Endothelial cell of umbilical vein (primary cell): ENCODE measurements around the gene CEP120. TPM values are rescaled to one million over a fixed set of nuclear protein-coding genes. Genes with fewer than 3 reads are reported as not detected.

Source experiments
- BruUV-seq: library from RNA; stranded (reverse); fragments of 400-500 nt; replicated peaks from 2 replicates; lab custom pipeline; 2021; lab: Mats Ljungman, UMichigan
- CTCF ChIA-PET: fragments of 300-600, 350-600 bp; sonication (Branson Sonifier 250); formaldehyde crosslinking; loops from one replicate; lab custom pipeline; 2021; ENCODE audit warnings: antibody characterized with exemption, inconsistent platforms; lab: Charles Lee
- POLR2A ChIA-PET: fragments of 300-600, 350-600 bp; sonication (Branson Sonifier 250); formaldehyde crosslinking; loops from one replicate; lab custom pipeline; 2021; ENCODE audit warnings: antibody characterized with exemption, inconsistent platforms; lab: Charles Lee
- DNase-seq: peaks from one replicate; pipeline ENCODE4 v3.0.0-alpha.2; 2011; ENCODE audit warnings: low read depth, low spot score
- FAIRE-seq: peaks from 2 replicates; lab custom pipeline; 2011; peaks lifted over from hg19 to GRCh38; lab: Jason Lieb, UNC
- H2AFZ ChIP-seq: 2 replicates; pipeline ENCODE4 v1.6.0; 2012; ENCODE audit warnings: low read depth, low read length, control low read depth, inconsistent platforms
- H3K27ac ChIP-seq: 2 replicates; pipeline ENCODE4 v1.5.1; 2011; ENCODE audit warnings: low read depth, mild to moderate bottlenecking, control low read depth, low read length, moderate library complexity; ENCODE audit not compliant: insufficient read depth
- H3K27me3 ChIP-seq, 2 experiments: 2 replicates each; pipeline versions ENCODE4 v1.6.0 to v1.6.1; 2011; ENCODE audit warnings: low read length in 2 of 2, mixed read lengths in 1 of 2; ENCODE audit not compliant: control insufficient read depth in 2 of 2, insufficient read depth in 2 of 2
- H3K36me3 ChIP-seq, 2 experiments: 2 replicates in 1 of 2; 3 replicates in 1 of 2; pipeline ENCODE4 v1.5.1; 2011; ENCODE audit warnings: low read length in 2 of 2, mild to moderate bottlenecking in 1 of 2, moderate library complexity in 1 of 2; ENCODE audit not compliant: control insufficient read depth in 2 of 2, insufficient read depth in 2 of 2; ENCODE audit errors: extremely low read depth in 1 of 2
- H3K4me1 ChIP-seq: 3 replicates; pipeline ENCODE4 v1.5.1; 2011; ENCODE audit warnings: mild to moderate bottlenecking, low read length; ENCODE audit not compliant: control insufficient read depth, insufficient read depth; ENCODE audit errors: extremely low read depth
- H3K4me2 ChIP-seq: 2 replicates; pipeline ENCODE4 v1.6.1; 2011; ENCODE audit warnings: low read length, control low read depth, mixed read lengths; ENCODE audit not compliant: insufficient read depth
- H3K4me3 ChIP-seq, 3 experiments: fragments of 200-600 bp in 1 of 3; sonication (generic), shearing (Covaris generic) in 1 of 3; replicated peaks in 1 of 3; 2 replicates each; pipeline ENCODE4 v1.5.1; 2011 to 2016; ENCODE audit warnings: control low read depth in 3 of 3, low read length in 3 of 3, mild to moderate bottlenecking in 2 of 3, inconsistent platforms in 1 of 3, low read depth in 1 of 3, moderate library complexity in 1 of 3; ENCODE audit not compliant: insufficient read depth in 1 of 3
- H3K79me2 ChIP-seq: 2 replicates; pipeline ENCODE4 v1.6.0; 2012; ENCODE audit warnings: low read length, inconsistent platforms; ENCODE audit not compliant: control insufficient read depth, insufficient read depth
- H3K9ac ChIP-seq: replicated peaks from 2 replicates; pipeline ENCODE3; 2011; ENCODE audit warnings: low read length, control low read depth; ENCODE audit not compliant: insufficient read depth; ENCODE audit errors: extremely low read depth
- H3K9me1 ChIP-seq: replicated peaks from 3 replicates; pipeline ENCODE4 v1.6.0; 2011; ENCODE audit warnings: mild to moderate bottlenecking, low read length; ENCODE audit not compliant: control insufficient read depth, insufficient read depth; ENCODE audit errors: extremely low read depth
- H3K9me3 ChIP-seq: replicated peaks from 2 replicates; pipeline ENCODE4 v1.5.1; 2012; ENCODE audit warnings: low read length, inconsistent platforms; ENCODE audit not compliant: control insufficient read depth, insufficient read depth
- H4K20me1 ChIP-seq: replicated peaks from 2 replicates; pipeline ENCODE3; 2011; ENCODE audit warnings: mild to moderate bottlenecking, low read length; ENCODE audit not compliant: control insufficient read depth, insufficient read depth; ENCODE audit errors: extremely low read depth
- EZH2 ChIP-seq: IDR thresholded peaks from 2 replicates; pipeline ENCODE4 v1.6.1; 2012; ENCODE audit warnings: borderline replicate concordance, low read depth, mild to moderate bottlenecking, moderate library complexity, low read length, inconsistent platforms; ENCODE audit not compliant: severe bottlenecking
- FOS ChIP-seq: IDR thresholded peaks from 2 replicates; pipeline ENCODE4 v1.6.1; 2011; ENCODE audit warnings: mild to moderate bottlenecking, low read length, moderate library complexity, borderline replicate concordance; ENCODE audit not compliant: insufficient read depth
- GATA2 ChIP-seq: IDR thresholded peaks from 2 replicates; pipeline ENCODE4 v1.7.0; 2011; ENCODE audit warnings: low read depth, mild to moderate bottlenecking, moderate library complexity, mixed read lengths, low read length; ENCODE audit not compliant: insufficient read length, insufficient read depth
- JUN ChIP-seq: IDR thresholded peaks from 2 replicates; pipeline ENCODE4 v1.6.1; 2011; ENCODE audit warnings: borderline replicate concordance, low read depth; ENCODE audit not compliant: insufficient read length, insufficient read depth
- MYC ChIP-seq: IDR thresholded peaks from one replicate; pipeline ENCODE4 v1.6.1; 2011; ENCODE audit warnings: mild to moderate bottlenecking, low read depth, low read length
- POLR2A ChIP-seq: IDR thresholded peaks from 2 replicates; pipeline ENCODE4 v1.6.1; 2012; ENCODE audit warnings: low read depth, mild to moderate bottlenecking, control low read depth, low read length
- POLR2AphosphoS5 ChIP-seq: IDR thresholded peaks from 2 replicates; pipeline ENCODE4 v1.6.1; 2012; ENCODE audit warnings: low read depth, mild to moderate bottlenecking, control low read depth, low read length, moderate library complexity; ENCODE audit not compliant: insufficient read depth
- dilution Hi-C: fragments of 300-500 bp; cut with MboI; formaldehyde crosslinking; loops from one replicate; pipeline ENCODE4 v1.15.0; 2019; ENCODE audit warnings: low sequenced_read_pairs; ENCODE audit not compliant: extremely low pct_ligation_motif_present
- intact Hi-C: fragments of 100-400 bp; cut with micrococcal nuclease; formaldehyde crosslinking; loops from one replicate; pipeline ENCODE4 v1.10.0; 2022
- polyA plus RNA-seq, 4 experiments: library from polyadenylated mRNA; depleted of rRNA in 3 of 4; stranded (reverse) in 3 of 4; unstranded in 1 of 4; fragments of >200 nt; gene quantifications; 2 replicates each; pipeline versions ENCODE4 v1.2.1 to v1.2.3, GENCODE V29; 2011 to 2012; ENCODE audit warnings: missing spikeins in 1 of 4
- total RNA-seq: library from RNA; stranded (reverse); gene quantifications from 2 replicates; pipeline ENCODE4 v1.2.3, GENCODE V29; 2021
- TF ChIP-seq, protein P1 (sequence below): IDR thresholded peaks from 2 replicates; pipeline ENCODE4 v1.6.1; 2011; ENCODE audit not compliant: insufficient read depth, insufficient read length
- TF ChIP-seq, protein P2 (sequence below), 2 donors: IDR thresholded peaks; 1 replicate in 1 of 2; 2 replicates in 1 of 2; pipeline ENCODE4 v1.5.1; 2011; ENCODE audit warnings: low read length in 2 of 2, mild to moderate bottlenecking in 2 of 2, moderate library complexity in 2 of 2, control low read depth in 1 of 2, inconsistent platforms in 1 of 2, low read depth in 1 of 2; ENCODE audit not compliant: insufficient read depth in 1 of 2; ENCODE audit errors: extremely low read depth in 1 of 2

The CEP120 gene
- total and polyA plus RNA-seq, 2 donors (not counting 3 experiments of a cell fraction or from before 2014, with no cell fraction given), result 6.6 to 18.8 TPM

DNA sequence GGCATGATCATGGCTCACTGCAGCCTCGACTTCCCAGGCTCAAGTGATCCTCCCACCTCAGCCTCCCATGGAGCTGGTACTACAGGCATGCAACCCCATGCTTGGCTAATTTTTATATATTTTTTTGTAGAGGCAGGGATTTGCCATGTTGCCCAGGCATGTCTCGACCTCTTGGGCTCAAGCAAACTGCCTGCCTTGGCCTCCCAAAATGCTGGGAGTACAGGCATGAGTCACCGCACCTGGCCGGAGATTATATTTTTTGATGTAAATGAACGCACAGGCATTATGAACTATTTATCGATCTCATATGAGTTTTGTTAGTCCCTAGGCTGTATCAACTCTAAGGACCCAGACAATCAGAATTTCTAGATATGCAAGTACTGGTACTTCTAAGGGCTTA lies 25.5 kb upstream of the CEP120 start:
- H2AFZ ChIP-seq, result no peak overlapping the region
- no peak overlapping the region for H3K27ac ChIP-seq
- H3K4me1 ChIP-seq, result no peaks in the 10 kb centered on the region
- H3K9ac ChIP-seq, result no peak overlapping the region
- DNase-seq, result no peak
- TF ChIP-seq POLR2A, result no peak
- TF ChIP-seq, protein P1, sequence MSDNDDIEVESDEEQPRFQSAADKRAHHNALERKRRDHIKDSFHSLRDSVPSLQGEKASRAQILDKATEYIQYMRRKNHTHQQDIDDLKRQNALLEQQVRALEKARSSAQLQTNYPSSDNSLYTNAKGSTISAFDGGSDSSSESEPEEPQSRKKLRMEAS, result no peak
- no peak for TF ChIP-seq MYC
- TF ChIP-seq FOS, result no peak
- TF ChIP-seq JUN, result no peak
- TF ChIP-seq, protein P2, sequence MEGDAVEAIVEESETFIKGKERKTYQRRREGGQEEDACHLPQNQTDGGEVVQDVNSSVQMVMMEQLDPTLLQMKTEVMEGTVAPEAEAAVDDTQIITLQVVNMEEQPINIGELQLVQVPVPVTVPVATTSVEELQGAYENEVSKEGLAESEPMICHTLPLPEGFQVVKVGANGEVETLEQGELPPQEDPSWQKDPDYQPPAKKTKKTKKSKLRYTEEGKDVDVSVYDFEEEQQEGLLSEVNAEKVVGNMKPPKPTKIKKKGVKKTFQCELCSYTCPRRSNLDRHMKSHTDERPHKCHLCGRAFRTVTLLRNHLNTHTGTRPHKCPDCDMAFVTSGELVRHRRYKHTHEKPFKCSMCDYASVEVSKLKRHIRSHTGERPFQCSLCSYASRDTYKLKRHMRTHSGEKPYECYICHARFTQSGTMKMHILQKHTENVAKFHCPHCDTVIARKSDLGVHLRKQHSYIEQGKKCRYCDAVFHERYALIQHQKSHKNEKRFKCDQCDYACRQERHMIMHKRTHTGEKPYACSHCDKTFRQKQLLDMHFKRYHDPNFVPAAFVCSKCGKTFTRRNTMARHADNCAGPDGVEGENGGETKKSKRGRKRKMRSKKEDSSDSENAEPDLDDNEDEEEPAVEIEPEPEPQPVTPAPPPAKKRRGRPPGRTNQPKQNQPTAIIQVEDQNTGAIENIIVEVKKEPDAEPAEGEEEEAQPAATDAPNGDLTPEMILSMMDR (IDR thresholded peaks at IDR 0.05; ENCODE audit: extremely low read depth in 1 of 2, insufficient read depth in 1 of 2, low read depth in 1 of 2, low read length in 2 of 2), result no peak
- no peak for TF ChIP-seq POLR2AphosphoS5
- TF ChIP-seq EZH2, result no peak
- TF ChIP-seq GATA2, result no peak
- POLR2A ChIA-PET, result no interaction called here
- H3K79me2 ChIP-seq, result no peaks in the 10 kb centered on the region
- H3K4me3 ChIP-seq, result no peak overlapping the region
- H3K27me3 ChIP-seq, result peaks cover 0 to 2% of the 10 kb centered on the region in 2 experiments
- CTCF ChIA-PET, result no interaction called here
- no peaks in the 10 kb centered on the region for H3K9me3 ChIP-seq
- H3K4me2 ChIP-seq, result no peak overlapping the region
- FAIRE-seq, result no peak
- intact Hi-C loops, result no loop called here
- no peaks in the 10 kb centered on the region for H4K20me1 ChIP-seq
- no peaks in the 10 kb centered on the region for H3K9me1 ChIP-seq
- BruUV-seq, result no TSS peak
- dilution Hi-C loops, result no loop called here
- H3K36me3 ChIP-seq, result no peaks in the 10 kb centered on the region
